Measurements from ENCODE around the gene HSPA4L. TPM values are rescaled to one million over a fixed set of nuclear protein-coding genes. Genes with fewer than 3 reads are reported as not detected.

HSPA4L gene
- total and polyA plus RNA-seq, 2 experiments from 2014 or later = 3.5 to 4.2 TPM

DNA sequence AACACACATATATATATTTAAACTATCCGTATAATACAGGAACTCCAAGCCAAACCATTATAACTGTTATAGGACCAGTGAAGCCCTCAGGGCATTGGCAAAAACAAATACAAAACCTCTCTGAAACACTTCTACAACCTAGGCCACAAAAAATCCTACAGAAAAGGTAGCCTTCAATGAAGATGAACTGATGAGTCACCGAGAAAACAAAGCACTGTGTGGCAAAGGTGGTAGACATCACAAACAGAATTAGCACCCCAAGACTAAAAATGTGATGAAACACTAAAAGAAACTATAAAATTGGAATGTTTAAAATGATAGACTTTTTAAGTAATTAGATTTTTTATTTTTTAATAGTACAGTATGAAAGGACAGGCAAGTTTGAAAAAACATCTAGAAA is 5.5 kb upstream of the HSPA4L start:
- no peak overlapping the region for H3K4me3 ChIP-seq
- Mint-ChIP-seq H3K4me3 (no peak overlapping the region), H3K27ac (no peak overlapping the region), H3K4me1 (peaks cover 14% of the 10 kb centered on the region), H3K36me3 (ENCODE audit: low read depth) (peaks cover 4% of the 10 kb centered on the region; the same call in 1 of the 3 replicates), H3K27me3 (ENCODE audit: insufficient read depth, low read depth, poor library complexity) (peaks cover 11% of the 10 kb centered on the region), H3K9me3 (peaks cover 7% of the 10 kb centered on the region)
- H3K4me1 ChIP-seq (ENCODE audit: insufficient read depth) = no peaks in the 10 kb centered on the region
- H3K9me2 ChIP-seq (ENCODE audit: insufficient read depth) = no peaks in the 10 kb centered on the region
- no peaks in the 10 kb centered on the region for H3K79me2 ChIP-seq (replicated peaks; ENCODE audit: insufficient read depth)
- no peak overlapping the region for H3K27ac ChIP-seq (ENCODE audit: low read depth)
- no peak for TF ChIP-seq CREB1 (CRISPR knock-in tag; IDR thresholded peaks at IDR 0.05; ENCODE audit: low read depth)
- no peak for TF ChIP-seq ZNF331 (CRISPR knock-in tag; IDR thresholded peaks at IDR 0.05; ENCODE audit: low read depth)
- no peak for TF ChIP-seq POLR2AphosphoS5 (IDR thresholded peaks at IDR 0.05; ENCODE audit: low read depth)
- TF ChIP-seq, protein P1, sequence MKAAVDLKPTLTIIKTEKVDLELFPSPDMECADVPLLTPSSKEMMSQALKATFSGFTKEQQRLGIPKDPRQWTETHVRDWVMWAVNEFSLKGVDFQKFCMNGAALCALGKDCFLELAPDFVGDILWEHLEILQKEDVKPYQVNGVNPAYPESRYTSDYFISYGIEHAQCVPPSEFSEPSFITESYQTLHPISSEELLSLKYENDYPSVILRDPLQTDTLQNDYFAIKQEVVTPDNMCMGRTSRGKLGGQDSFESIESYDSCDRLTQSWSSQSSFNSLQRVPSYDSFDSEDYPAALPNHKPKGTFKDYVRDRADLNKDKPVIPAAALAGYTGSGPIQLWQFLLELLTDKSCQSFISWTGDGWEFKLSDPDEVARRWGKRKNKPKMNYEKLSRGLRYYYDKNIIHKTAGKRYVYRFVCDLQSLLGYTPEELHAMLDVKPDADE (IDR thresholded peaks at IDR 0.05) = no peak
- TF ChIP-seq, protein P2, sequence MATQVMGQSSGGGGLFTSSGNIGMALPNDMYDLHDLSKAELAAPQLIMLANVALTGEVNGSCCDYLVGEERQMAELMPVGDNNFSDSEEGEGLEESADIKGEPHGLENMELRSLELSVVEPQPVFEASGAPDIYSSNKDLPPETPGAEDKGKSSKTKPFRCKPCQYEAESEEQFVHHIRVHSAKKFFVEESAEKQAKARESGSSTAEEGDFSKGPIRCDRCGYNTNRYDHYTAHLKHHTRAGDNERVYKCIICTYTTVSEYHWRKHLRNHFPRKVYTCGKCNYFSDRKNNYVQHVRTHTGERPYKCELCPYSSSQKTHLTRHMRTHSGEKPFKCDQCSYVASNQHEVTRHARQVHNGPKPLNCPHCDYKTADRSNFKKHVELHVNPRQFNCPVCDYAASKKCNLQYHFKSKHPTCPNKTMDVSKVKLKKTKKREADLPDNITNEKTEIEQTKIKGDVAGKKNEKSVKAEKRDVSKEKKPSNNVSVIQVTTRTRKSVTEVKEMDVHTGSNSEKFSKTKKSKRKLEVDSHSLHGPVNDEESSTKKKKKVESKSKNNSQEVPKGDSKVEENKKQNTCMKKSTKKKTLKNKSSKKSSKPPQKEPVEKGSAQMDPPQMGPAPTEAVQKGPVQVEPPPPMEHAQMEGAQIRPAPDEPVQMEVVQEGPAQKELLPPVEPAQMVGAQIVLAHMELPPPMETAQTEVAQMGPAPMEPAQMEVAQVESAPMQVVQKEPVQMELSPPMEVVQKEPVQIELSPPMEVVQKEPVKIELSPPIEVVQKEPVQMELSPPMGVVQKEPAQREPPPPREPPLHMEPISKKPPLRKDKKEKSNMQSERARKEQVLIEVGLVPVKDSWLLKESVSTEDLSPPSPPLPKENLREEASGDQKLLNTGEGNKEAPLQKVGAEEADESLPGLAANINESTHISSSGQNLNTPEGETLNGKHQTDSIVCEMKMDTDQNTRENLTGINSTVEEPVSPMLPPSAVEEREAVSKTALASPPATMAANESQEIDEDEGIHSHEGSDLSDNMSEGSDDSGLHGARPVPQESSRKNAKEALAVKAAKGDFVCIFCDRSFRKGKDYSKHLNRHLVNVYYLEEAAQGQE (IDR thresholded peaks at IDR 0.05; ENCODE audit: unreplicated experiment) = no peak
- TF ChIP-seq ZNF114 (CRISPR knock-in tag; IDR thresholded peaks at IDR 0.05) = no peak
- TF ChIP-seq, protein P3, sequence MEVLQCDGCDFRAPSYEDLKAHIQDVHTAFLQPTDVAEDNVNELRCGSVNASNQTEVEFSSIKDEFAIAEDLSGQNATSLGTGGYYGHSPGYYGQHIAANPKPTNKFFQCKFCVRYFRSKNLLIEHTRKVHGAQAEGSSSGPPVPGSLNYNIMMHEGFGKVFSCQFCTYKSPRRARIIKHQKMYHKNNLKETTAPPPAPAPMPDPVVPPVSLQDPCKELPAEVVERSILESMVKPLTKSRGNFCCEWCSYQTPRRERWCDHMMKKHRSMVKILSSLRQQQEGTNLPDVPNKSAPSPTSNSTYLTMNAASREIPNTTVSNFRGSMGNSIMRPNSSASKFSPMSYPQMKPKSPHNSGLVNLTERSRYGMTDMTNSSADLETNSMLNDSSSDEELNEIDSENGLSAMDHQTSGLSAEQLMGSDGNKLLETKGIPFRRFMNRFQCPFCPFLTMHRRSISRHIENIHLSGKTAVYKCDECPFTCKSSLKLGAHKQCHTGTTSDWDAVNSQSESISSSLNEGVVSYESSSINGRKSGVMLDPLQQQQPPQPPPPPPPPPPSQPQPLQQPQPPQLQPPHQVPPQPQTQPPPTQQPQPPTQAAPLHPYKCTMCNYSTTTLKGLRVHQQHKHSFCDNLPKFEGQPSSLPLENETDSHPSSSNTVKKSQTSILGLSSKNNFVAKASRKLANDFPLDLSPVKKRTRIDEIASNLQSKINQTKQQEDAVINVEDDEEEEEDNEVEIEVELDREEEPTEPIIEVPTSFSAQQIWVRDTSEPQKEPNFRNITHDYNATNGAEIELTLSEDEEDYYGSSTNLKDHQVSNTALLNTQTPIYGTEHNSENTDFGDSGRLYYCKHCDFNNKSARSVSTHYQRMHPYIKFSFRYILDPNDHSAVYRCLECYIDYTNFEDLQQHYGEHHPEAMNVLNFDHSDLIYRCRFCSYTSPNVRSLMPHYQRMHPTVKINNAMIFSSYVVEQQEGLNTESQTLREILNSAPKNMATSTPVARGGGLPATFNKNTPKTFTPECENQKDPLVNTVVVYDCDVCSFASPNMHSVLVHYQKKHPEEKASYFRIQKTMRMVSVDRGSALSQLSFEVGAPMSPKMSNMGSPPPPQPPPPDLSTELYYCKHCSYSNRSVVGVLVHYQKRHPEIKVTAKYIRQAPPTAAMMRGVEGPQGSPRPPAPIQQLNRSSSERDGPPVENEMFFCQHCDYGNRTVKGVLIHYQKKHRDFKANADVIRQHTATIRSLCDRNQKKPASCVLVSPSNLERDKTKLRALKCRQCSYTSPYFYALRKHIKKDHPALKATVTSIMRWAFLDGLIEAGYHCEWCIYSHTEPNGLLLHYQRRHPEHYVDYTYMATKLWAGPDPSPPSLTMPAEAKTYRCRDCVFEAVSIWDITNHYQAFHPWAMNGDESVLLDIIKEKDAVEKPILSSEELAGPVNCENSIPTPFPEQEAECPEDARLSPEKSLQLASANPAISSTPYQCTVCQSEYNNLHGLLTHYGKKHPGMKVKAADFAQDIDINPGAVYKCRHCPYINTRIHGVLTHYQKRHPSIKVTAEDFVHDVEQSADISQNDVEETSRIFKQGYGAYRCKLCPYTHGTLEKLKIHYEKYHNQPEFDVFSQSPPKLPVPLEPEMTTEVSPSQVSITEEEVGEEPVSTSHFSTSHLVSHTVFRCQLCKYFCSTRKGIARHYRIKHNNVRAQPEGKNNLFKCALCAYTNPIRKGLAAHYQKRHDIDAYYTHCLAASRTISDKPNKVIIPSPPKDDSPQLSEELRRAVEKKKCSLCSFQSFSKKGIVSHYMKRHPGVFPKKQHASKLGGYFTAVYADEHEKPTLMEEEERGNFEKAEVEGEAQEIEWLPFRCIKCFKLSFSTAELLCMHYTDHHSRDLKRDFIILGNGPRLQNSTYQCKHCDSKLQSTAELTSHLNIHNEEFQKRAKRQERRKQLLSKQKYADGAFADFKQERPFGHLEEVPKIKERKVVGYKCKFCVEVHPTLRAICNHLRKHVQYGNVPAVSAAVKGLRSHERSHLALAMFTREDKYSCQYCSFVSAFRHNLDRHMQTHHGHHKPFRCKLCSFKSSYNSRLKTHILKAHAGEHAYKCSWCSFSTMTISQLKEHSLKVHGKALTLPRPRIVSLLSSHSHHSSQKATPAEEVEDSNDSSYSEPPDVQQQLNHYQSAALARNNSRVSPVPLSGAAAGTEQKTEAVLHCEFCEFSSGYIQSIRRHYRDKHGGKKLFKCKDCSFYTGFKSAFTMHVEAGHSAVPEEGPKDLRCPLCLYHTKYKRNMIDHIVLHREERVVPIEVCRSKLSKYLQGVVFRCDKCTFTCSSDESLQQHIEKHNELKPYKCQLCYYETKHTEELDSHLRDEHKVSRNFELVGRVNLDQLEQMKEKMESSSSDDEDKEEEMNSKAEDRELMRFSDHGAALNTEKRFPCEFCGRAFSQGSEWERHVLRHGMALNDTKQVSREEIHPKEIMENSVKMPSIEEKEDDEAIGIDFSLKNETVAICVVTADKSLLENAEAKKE (CRISPR knock-in tag; IDR thresholded peaks at IDR 0.05) = no peak
- TF ChIP-seq, protein P4, sequence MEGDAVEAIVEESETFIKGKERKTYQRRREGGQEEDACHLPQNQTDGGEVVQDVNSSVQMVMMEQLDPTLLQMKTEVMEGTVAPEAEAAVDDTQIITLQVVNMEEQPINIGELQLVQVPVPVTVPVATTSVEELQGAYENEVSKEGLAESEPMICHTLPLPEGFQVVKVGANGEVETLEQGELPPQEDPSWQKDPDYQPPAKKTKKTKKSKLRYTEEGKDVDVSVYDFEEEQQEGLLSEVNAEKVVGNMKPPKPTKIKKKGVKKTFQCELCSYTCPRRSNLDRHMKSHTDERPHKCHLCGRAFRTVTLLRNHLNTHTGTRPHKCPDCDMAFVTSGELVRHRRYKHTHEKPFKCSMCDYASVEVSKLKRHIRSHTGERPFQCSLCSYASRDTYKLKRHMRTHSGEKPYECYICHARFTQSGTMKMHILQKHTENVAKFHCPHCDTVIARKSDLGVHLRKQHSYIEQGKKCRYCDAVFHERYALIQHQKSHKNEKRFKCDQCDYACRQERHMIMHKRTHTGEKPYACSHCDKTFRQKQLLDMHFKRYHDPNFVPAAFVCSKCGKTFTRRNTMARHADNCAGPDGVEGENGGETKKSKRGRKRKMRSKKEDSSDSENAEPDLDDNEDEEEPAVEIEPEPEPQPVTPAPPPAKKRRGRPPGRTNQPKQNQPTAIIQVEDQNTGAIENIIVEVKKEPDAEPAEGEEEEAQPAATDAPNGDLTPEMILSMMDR (conservative IDR thresholded peaks at IDR 0.05; ENCODE audit: low read depth in 2 of 2) = no peak
- no peak for TF ChIP-seq EZH2 (IDR thresholded peaks at IDR 0.05; ENCODE audit: low read depth, unreplicated experiment)
- no peak for TF ChIP-seq JUNB (IDR thresholded peaks at IDR 0.05; ENCODE audit: unreplicated experiment)
- no peak for TF ChIP-seq EZH2phosphoT487 (IDR thresholded peaks at IDR 0.05; ENCODE audit: unreplicated experiment)
- no peak for TF ChIP-seq NANOG (IDR thresholded peaks at IDR 0.05; ENCODE audit: borderline replicate concordance)
- no peak for TF ChIP-seq STAT1 (IDR thresholded peaks at IDR 0.05; ENCODE audit: unreplicated experiment)
- no peaks in the 10 kb centered on the region for H4K20me1 ChIP-seq (replicated peaks; ENCODE audit: insufficient read depth)
- no peaks in the 10 kb centered on the region for H3K36me3 ChIP-seq (ENCODE audit: insufficient read depth)
- no peak overlapping the region for H2AFZ ChIP-seq
- no peak overlapping the region for H3K4me2 ChIP-seq
- H3K27me3 ChIP-seq (ENCODE audit: insufficient read depth) = peaks cover 23% of the 10 kb centered on the region
- 0 out of 2 replicates have a peak, but pooled peaks cover 7% of the 10 kb centered on the region for H3F3A ChIP-seq (replicated peaks; ENCODE audit: low read depth)
- DNase-seq (ENCODE audit: low spot score) (no peak), ATAC-seq (no peak)

All from GM23338 (cell line).